SK-MEL-5 (cell line): ENCODE measurements around the gene CKS2. TPM values are rescaled to one million over a fixed set of nuclear protein-coding genes. Genes with fewer than 3 reads are reported as not detected.

ENCODE experiments used
- DNase-seq: peaks from one replicate; pipeline ENCODE4 v3.0.0-alpha.2; 2016; ENCODE audit warnings: low read depth, low spot score
- in situ Hi-C: cut with HindIII; loops from 2 replicates; pipeline ENCODE4 v1.10.0; 2016; ENCODE audit warnings: low sequenced_read_pairs, high pct_unique_total_duplicates, low pct_unique_long_range_greater_than_20kb
- total RNA-seq: library from RNA; depleted of rRNA; stranded (reverse); fragments of >200 nt; shearing (Covaris generic); gene quantifications from 2 replicates; pipeline ENCODE4 v1.2.3, GENCODE V29; 2014

Gene CKS2
- total RNA-seq, 1 experiment from 2014 or later = 404 TPM

DNA sequence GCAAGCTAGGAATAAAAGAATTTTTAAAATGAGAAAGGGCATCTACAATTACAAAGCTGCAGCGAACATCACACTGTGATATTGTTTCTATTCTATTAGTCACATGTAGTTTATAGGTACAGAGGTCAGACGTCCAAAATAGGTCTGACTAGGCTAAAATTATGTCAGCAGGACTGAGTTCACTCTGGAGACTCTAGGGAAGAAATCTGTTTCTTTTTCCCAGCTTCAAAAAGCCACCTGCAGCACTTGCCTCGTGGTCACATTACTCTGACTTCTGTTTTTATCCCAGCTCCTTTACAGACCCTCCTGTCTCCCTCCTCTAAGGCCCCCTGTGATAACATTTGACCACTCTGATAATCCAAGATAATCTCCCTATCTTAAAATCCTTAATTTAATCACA, 5.1 kb upstream of the CKS2 start:
- DNase-seq = no peak
- in situ Hi-C loops = no loop called here

DNA sequence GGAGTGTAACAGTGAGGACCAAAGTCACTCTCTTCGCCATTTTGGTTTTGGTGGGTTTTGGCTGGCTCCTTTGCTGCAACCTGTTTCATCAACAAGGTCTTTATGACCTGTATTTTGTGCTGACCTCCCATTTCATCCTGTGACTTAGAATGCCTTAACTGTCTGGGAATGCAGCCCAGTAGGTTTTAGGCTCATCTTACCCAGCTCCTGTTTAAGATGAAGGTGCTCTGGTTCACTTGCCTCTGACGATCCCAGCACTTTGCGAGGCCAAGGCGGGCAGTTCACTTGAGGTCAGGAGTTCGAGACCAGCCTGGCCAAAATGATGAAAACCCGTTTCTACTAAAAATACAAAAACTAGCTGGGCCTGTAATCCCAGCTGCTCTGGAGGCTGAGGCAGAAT, 1.8 kb upstream of the CKS2 start:
- DNase-seq = no peak
- in situ Hi-C loops = no loop called here

DNA sequence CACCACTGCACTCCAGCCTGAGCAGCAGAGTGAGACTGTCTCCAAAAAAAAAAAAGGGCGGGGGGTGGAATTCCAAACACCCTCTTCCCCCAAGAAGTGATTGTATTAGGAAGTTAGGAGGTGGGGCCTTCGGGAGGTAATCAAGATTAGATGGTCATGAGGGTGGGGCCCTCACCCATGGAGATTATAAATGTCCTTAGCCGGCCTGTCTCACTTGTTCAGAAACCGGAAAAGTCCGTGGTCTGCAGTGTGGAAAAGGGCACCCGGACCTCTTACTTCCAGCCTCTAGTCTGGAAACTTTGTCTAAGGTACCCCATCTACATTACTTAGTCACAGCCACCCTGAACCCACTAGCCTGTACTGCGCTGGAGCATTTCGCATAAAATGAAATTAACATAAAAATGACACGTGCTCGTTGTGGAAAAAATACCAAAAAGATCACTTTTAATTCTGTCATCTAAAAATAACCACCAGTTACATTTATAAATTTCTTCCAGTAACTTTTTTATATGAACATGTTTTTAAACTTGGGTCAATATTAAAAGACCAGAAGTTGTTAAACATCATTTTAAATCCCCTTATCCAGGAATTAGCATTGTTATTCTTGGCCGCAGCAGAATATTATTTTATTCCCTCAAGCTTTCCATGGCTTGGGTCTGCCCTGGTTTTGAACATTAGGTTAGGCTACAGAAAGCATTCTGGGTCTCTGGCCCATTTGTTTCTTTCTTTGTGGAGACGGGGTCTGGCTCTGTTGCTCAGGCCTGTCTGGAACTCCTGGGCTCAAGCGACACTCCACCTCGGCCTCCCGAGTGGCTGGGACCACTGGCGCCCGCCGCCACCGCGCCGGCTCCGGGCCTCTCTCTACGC, 1.2 kb upstream of the CKS2 start:
- in situ Hi-C loops = no loop called here
- peak; percentile 25 for DNase-seq

DNA sequence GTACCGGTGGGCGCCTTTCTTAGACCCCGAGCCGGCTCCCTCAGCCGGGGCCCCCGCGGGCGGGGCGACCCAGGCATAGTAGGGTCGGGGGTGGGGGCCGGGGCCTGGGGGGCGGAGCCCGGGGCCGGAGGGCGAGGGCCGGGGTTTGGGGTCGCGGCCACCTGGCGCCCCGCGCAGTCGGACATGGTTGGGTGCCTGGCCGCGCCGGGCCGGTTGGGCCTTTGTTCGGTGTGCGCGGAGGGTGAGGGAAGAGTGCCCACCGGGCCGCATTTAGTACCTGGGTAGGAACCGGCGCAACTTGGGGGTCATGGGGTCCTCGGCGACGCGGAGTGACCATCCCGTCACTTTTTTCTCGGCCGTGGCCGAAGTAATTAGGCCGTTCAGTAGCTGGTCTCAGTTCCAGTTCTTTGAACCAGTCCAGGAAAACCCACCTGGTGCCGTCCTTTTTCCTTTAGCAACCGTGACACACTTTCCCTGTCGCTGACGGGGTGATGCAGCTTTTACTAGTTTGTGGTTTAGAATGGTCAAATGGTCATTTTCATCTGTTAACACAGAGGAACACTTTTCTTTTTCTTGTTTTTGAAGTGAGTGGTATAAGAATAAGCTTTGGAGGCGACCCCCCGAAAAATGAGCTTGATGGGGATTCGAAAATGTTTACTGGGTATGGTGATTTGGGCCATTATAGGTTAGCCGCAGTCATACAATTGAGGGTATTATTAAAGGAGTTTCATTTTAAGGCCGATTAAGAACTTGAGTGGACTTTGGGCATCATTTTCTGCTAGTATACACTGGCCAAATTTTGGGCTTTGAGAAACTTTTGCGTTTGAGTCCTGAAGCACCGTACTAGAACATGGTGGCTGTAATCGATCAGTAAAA, 589 bp downstream of the CKS2 start:
- DNase-seq = peak; percentile 24
- in situ Hi-C loops = no loop called here

DNA sequence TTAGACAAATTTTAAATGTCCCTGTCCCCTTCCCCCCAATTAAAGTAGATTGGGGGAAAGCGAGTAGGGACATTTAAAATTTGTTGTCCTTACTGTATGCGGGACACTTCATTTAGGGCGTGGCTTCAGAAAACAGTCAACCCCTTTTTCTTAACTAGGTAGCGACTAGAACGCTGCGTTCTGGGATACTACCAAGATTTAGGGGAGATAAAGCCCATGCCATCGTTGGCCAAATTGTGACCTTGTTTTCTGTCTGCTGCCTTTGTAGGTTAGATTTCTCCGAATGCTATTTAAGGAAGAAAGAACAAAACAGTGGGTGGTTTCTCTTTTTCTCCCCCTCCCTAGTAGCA, 1.2 kb downstream of the CKS2 start:
- in situ Hi-C loops = no loop called here
- peak; percentile 53 for DNase-seq

DNA sequence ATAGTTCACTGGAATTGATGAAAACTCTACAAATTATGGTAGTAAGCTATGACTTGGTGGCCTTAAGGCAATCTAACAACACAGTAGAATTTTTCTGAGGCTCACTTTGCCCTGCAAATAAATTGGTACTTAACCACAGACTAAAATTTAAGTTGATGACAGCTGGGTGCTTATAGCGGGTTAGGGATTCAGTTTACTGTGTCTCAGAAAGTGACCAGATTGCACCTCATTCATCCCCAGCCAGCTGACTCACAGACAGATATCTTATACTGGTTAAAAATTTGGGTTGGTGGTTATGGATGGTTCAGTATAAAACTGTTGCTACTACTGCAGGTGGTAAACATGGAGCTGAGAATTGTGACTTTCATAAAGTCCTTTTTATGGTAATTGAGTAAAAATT, 2.8 kb downstream of the CKS2 start:
- DNase-seq = no peak
- in situ Hi-C loops = no loop called here

DNA sequence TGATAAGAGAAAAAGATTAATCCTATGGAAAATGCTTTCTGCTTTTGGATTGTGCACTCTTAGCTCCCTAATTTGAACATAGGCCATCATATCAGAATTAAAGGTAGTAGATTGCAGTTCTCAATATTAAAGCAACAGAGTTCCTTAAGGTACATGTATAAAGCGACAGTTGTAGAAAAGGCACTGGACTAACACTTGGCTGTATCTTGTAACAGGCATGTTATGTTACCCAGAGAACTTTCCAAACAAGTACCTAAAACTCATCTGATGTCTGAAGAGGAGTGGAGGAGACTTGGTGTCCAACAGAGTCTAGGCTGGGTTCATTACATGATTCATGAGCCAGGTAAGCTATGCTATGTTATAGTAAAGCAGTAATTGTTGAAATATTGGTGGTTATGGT, 4.0 kb downstream of the CKS2 start:
- in situ Hi-C loops = no loop called here
- no peak for DNase-seq

DNA sequence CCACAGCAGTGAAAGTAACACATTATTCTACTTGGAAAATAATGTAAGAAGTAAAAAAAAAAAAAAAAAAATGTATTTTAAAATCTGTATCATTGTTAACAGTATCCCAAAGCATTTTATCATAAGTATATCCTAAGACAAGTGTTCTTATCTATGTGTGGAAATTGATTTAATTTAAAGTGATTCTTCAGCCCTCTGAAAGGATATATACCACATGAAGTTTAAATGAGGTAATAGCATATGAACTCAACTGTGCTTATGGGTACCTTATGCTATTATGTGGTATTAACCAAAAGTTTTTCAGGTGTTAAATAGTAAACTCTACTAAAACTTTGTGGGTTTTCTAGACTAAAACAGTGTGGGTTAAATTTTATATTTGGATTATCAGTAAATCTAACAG, 4.5 kb downstream of the CKS2 start:
- no peak for DNase-seq
- in situ Hi-C loops = no loop called here

DNA sequence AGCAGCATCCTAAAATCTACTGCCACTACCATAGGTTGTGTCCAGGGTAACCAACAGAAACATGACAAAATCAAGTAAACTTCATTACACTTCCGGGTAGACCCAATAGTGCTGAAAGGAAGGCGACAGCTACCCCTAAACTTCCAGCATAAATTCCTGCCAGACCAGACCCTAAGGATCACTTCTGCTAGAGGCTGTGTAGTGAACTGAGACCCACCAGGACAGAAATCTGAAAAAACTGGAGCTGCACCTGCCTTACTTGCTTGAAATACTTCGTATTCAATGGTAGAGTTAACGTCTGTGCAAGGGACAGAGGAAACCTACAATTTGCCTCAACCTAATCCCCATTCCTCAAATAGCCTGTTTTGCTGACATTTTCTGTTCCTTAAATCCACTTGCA, 6.3 kb downstream of the CKS2 start:
- in situ Hi-C loops = no loop called here
- peak; percentile 13 for DNase-seq

DNA sequence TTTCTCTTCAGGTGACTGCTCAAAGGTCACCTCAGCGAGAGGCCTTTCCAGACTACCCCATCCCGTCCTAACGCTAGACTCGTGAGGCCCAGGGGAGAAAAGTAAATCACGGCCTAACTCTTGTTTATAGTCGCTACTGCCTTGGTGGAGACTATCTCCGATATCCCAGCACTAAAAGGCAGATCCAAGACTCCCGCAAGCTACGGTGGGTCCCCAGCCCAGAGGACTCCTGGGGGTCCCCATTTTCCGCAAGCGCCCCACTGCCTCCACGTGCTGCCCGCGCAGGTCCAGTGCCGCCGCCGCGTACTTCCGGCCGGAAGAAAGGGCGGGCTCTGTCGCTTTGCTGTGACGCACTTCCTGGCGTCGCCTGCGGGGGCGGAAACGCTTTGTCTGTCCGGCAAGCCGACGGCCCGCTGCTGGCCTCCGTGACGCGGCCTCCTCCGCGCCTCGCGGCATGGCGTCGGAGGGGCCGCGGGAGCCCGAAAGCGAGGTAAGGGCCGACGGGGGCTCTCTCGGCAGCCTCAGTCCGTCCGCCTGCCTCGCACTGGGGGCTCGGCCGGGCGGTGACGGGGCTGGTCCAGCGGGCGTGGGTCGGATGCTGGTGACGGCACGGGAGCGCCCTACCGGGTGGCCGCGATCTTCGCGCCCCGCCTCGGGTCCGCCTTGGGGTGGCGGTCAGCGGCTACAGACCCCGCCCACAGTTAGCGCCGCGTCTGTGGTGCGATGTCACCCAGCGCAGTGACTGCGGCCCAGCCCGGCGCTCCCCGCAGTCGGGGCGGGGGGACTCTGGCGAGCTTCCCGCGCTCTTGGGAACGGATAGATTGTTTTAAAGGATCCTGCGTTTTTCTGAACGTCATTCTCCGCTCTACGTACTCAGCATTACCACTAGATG, 7.4 kb downstream of the CKS2 start, which contains the start of gene SECISBP2:
Gene SECISBP2, plus strand, starts transcription at position 378 of the 892 bp plus-strand sequence. Its CDS starts 77 bp downstream, at position 455.
- DNase-seq = peak; percentile 96
- in situ Hi-C loops = no loop called here

DNA sequence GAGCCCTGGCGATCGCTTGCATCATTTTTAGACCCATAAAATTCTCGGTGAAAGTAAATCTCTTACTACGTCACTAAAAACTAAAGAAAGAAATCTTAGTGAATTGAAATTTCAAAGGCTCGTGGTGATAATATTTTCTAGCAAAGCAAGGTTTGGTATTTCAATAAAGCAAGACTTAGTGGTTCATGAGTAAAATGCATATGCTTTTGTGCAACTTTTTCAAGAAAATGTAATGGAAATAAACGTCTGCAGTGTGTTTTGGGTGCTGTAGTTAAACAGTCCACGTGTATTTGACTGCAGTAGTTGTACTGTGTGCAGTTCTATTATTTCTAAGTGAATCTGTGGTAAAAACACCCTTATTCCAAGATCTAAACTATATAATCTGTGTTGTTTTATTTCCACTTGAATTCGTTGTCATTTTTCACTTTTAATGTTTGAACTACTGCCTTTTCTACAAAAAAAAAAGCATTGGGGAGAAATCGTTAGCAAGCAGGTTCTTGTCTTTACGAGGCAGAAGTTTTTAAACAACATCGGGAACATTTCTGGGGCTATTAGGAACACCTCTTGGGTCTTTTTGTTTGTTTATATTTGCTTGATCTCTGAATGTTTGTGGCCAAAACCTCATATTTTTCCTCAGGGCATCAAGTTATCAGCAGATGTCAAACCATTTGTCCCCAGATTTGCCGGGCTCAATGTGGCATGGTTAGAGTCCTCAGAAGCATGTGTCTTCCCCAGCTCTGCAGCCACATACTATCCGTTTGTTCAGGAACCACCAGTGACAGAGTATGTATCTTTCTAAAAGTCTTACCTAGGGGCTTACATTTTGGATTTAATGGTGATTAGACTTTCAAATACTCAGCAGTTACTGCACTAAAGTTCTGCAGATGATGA, 8.3 kb downstream of the CKS2 start:
- in situ Hi-C loops = no loop called here
- DNase-seq = no peak

DNA sequence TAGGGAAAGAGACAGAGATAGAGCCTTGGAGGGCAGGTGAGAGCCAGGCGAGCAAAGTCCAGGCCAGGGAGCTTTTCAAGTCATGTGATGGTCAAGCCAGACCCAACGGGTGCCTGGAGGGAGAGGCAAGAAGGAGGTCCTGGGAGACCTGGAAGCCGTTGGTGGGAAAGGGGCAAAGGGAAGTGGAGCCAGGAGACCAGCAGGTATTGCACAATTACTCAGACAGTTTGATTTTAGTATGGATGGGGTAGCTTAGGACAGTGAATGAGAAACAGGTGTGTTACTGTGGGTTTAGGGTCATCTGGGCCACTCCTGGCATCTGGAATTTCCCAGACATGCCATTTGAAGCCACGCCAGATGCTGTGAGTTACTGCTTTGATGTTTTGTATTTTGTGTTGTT, 12.4 kb downstream of the CKS2 start:
- no peak for DNase-seq
- in situ Hi-C loops = no loop called here

DNA sequence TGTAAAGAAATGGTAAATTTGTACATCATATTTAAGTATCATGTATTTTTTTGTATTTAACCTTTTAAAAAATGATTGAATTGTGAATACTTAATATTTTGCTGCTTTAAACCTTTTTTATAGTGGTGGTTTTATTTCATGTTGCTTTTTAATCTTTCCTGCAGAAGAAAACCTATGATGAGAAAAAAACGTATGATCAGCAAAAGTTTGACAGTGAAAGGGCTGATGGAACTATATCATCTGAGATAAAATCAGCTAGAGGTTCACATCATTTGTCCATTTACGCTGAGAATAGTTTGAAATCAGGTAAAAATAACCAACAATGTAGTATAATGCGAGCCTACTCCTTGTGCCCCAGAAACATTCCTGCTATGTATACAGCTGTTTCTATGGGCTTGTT, 14.7 kb downstream of the CKS2 start:
- in situ Hi-C loops = no loop called here
- DNase-seq = no peak

DNA sequence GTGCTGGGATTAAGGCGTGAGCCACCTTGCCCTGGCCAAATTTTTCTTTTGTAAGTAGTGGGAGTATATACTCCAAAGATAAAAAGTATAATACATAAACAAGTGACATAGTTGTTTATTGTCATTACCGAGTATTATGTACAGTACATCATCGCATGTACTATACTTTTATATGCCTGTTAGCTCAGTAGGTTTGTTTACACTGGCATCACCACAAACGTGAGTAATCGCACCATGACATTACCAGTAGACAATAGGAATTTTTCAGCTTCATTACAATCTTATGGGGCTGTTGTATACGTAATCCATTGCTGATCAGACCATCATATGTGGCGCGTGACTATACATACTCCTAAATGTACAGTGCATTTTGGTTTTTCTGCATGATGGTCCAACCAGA, 17.1 kb downstream of the CKS2 start:
- in situ Hi-C loops = no loop called here
- DNase-seq = no peak

DNA sequence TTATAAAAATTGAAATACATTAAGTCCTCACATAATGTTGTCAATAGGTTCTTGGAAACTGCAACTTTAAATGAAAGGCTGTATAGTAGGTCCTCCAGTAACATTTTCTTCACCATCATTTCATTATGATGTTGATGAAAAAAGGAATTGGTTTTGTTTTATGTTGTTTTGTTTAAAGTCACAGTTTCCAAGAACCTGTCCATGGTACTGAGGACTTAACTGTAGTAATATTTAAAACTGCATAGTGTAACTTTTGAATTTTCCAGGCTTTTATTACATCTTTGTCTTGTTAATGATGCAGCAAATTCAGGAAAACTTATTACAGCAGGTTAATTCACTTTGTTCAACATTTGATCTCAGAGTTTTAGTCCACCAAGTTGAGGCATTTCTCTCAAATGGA, 18.9 kb downstream of the CKS2 start:
- in situ Hi-C loops = no loop called here
- DNase-seq = no peak

DNA sequence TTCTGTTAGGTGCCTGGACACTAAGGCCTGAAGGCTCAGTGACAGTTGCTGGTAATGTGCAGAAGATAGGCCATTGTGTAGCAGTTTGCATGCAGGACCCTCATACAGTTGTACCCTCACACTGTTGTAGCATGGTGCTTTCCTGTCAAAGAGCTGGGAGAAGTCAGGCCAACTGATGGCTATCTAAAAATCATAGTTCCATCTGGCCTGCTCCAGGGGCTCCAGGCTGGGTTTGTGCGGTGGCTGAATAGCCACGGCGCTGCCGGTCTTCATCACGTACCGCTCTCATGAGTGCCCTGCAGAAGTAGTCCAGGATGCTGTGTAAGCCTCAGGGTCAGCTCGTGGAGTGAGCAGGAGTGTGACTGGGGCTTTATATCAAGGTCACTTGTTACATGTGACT, 19.5 kb downstream of the CKS2 start:
- in situ Hi-C loops = no loop called here
- DNase-seq = no peak

DNA sequence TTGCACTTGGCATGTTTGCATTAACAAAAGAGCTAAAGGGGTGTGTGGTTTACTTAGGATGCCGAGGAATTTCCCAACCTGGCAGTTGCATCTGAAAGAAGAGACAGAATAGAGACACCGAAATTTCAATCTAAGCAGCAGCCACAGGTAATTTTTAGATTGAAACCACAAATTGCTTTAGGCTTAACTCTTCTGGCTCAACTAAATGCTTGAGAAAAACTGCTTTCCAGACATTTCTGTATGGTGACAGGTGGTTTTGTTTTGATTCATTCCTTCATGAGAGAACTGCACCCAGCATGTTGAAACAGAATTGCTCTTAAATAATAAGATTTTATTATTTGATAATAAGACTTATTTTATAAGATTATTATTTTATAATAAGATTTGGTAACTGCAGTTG, 28.8 kb downstream of the CKS2 start:
- no peak for DNase-seq
- in situ Hi-C loops = no loop called here
